ENCODE data around the gene AKAP12.

DNA sequence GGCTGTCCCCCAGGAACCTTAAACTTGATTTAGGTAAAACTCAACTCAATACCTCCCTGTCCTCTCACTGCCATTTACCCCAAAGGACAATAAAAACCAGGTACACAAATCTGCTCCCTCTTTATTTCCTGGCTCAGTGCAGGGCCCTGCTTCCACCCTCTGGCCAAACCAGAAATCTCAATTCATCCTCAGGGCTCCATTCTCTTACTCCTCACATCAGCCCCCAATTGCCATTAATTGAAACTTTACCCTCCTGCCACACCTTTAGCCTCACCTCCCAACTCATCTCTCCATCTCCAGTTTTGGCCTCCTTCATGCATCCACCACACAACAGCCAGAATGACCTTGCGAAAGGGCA is 141.1 kb downstream of the AKAP12 start:
- TF ChIP-seq CTCF (IDR thresholded peaks at IDR 0.05; ENCODE audit: low read length) (no peak), EZH2 (optimal IDR thresholded peaks at IDR 0.05; ENCODE audit: low read depth, low read length) (no peak)

Measured in MM.1S (cell line).